ENCODE measurements around the gene C6. TPM values are rescaled to one million over a fixed set of nuclear protein-coding genes. Genes with fewer than 3 reads are reported as not detected.

C6 gene
- polyA plus RNA-seq, 1 donor, result 3.6 TPM

DNA sequence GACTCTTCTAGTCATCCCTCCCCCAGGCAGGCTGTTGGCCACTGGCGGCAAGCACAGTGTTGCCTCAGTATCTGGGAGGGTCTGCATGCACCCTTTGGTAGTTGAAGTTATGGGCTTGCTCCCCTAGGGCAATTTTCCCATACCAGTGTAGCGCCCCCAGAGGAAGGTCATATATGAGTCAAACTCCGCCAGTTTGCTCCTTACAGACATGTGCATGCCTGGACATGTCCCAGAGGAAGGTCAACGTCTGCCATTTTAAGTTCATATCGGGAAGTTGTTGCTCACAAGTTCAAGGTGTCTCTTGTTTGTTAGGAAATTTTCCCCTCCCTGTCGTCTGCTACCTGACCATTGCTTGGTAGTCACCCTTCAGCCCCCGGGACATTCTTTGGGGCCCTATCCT, 90.9 kb downstream of the C6 start:
- DNase-seq, result no peak

DNA sequence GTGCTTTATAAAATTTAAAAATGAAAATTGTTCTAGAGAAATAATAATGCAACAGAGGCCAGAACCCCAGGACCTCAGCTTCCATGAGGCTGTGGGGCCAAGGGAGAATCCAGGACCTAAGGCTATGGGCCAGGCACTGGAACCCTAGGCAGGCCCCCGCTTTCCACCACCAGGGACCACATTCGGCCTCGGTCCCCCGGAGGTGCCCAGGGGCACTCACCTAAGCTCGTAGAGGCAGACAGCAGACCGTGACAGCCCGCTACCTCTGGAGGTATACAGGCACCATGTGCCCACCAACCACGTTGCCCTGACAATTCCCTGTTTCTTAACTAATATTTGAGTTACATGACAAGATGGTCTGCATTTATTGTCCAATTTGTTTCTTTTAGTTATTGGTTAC, 92.7 kb downstream of the C6 start:
- no peak for DNase-seq

DNA sequence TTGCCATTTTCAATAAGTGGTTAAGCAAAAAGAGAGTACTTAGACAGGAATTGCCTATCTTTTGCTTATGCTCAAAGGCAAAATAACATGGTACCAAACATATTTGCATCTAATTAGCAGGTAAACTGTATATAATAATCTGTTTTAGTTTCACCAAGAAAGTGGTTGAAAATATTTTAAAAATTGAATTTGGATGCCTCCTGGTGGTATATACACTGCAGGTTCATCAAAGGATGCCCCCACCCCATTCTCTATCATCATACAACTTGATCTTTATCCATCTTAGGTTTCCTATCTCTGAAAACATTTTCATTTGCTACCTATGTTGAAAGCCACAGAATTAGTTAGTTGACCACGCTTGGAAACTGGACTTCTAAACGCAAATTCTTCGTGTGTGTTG, 95.2 kb downstream of the C6 start:
- DNase-seq, result no peak

DNA sequence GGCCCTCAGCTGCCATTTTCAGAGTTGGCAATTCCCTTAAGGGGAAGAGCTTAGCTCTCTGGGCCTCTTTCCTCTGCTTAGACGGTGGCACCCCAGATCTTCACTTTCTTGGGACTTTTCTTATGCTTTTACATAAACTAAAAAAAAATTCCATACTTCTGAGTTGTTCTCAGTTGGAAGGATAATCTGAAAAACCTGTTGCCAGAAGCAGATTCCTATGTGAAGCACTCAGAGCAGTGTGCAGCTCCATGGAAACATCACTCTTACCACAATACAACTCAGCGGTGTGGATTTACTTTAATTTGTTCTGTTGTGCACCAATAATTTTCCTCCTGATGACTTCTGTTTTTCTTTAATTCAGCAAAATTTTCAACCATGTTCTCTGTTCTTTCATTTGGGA, 98.1 kb downstream of the C6 start:
- no peak for DNase-seq

DNA sequence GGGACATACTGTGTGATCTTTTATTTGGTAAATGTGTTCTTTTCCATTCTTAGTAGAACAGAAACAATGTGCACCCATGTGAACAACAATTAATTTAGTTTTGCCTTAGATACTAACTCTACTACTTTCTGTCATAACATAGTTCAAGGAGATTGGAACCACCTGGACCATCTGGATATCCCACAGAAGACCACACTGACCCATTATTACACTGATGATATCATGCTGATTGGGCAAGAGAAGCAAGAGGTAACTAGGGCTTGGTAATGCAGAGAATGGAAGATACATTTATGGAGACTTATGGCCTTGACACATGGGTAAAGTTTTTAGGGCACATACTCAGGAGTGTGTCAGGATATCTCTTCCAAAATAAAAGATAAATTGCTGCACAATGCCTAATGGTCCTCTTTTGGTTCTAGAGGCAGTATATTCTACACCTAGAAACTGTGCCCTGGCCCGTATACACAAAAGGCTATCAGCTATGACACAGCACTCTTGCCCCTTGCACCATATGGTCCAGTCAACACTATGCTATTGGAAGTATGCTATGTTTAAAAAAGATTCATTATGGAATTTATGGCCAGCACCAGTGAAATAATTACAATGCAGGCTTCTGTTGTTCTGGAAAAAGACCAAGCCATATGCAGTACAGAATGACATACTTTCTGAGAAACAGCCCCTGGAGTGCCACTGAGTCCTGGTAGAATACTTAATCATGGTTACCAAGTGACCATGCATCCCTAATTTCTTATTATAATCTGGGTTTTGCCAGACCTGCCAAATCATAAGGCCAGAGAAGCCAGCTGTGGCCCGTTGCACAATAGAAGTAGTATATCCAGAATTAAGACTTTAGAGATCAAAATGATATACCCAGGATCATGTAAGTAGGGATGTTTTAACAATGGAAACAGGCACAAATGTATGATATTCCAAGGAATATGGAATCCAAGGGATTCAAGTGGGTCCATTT, 100.6 kb downstream of the C6 start:
- DNase-seq, result no peak

DNA sequence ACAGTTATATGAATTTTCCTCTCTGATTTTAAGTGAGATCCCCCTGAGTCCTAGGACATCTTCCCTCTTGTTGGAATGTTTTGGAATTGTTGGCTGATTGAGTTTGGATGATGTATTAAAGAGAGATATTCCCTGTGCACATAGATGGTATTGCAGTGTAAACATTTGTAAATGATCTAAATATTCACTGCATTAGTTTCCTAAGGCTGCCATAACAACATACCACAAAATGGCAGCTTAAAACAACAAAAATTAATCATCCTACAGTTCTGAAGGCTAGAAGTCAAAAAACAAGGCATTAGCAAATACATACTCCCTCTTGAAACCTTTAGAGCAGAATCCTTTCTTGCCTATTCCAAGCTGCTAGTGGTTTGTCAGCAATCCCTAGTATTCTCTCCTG, 104.1 kb downstream of the C6 start:
- DNase-seq, result no peak

DNA sequence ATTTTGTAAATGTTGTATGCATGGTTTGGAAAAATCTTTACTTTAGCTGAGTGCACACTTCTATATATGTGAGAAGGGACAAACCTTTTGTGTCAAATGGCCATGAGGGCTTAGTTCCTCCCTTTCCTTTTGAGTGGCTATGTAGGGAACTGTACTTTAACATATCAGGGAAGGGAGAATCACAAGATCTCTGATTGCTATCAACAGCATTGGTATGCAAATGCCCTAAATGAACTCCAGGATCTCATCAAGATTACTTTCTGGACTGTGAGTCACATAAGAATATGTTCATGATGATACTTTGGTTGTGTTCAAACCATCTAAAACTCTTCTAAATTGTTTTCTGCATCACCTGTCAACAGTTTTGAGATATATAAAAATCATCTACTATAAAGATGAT, 111.0 kb downstream of the C6 start:
- no peak for DNase-seq

DNA sequence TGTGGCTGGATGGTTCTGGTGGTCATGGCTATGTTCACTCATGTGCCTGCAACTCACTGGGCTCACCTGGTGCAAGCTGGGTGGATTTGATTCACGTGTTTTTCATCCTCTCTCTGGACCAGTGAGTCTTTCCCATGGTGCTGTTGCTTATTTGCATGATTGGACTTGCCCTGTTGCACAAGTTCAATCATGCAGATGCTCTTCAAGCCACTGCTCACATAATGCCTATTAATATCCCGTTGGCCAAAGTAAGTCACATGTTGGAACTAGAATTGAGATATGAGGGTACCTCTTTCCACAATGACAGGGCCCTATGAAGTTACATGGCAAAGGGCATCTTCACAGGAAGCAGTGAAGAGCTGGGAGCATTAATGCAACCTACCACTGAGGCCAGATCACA, 115.7 kb downstream of the C6 start:
- DNase-seq, result no peak

DNA sequence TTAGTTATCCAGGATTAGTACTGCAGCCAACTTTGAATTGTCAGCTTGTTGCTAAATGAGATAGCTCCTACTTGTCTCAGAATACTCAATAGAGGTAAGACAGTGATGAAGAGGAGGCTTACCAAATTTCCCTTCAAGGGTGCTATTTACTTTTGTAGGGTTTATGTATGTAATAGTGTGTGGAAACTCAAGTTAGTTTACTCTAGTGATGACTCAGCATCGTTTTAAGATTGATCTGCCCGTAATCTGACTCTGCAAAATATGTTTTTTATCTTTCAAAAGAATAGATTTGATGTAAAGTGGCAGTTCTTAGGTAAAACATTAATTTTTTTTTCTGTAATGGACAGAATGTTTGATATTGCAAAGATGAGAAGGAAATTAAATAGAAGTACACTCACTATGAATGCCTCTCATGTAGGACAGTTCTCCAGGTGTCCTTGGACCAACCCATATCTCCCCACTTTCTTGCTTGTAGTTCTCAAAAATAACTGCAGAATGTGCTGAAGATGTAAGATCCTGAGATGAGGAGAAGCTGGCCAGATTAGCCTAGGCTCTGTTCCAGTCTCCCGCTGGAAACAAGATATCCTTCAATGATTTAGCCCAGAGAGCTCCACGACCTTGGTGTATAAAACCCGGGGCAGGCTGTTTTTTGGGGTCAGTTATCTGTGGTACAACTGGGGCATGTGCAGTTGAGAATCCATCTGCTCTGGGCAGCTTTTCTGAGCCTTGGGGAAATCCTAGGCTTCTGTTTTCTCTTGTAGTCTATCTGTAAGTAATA, 117.8 kb downstream of the C6 start:
- no peak for DNase-seq

DNA sequence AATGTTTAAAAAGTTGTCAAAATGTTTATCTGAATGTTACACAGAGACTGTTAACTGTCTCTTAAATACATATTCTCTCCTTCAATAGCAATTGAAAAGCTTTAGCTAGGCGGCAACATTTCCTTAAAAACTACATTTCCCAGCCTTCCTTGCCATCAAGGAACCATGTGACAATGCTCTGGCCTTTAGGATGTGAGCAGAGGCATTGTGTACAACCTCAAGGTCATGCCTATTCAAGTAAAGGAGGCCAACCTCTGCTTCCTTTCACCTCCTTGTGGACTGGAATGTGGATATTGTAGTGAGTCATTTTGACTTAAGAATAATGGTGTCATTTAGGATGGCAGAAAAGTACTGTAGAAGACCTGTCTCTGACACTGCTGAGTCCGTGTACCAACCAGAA, 118.5 kb downstream of the C6 start:
- no peak for DNase-seq

DNA sequence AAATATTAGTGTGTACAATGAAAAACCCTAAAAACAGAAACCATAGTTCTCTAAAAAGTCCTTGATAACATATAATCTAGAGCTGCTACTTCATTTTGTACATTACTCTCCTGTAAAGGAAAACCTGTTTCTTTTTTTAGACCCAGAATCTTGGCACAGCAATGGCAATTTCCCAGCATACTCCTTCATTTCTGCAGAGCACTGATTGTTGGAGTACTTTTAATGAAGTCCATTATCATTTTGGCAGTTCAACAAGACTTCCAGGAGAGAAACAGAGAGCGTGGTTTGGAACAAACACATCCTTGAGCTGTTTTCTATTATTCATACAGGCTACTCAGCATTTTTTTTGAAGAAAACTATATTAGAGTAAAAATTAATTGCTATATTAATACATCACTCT, 119.5 kb downstream of the C6 start:
- no peak for DNase-seq

Other genes with a start within 250 kb of the C6 start
- 0.05 TPM for gene MROH2B, start 142.2 kb downstream of the C6 start, polyA plus RNA-seq (ENCODE audit: insufficient read length)